Measurements from ENCODE around the gene AKT3.

AKT3 gene

DNA sequence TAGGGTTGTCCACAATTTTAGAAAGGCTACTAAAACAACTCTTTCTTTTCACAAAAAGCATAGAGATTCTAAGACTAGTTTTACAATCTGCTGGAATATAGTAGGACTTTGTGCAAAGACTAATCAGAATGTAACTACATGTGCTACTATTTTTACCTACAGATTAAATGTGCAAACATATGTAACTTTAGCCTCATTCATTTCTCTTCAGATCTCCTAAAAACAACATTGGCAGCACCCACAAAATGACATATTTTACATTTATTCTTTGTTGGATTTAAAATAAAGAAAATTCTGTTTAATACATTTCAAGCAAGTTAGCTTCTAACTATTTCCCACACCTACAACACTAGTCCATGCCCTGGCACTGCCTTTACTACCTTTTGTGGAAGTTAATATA, 292.2 kb downstream of the AKT3 start:
- DNase-seq (ENCODE audit: low read depth in 2 of 2), result no peak

DNA sequence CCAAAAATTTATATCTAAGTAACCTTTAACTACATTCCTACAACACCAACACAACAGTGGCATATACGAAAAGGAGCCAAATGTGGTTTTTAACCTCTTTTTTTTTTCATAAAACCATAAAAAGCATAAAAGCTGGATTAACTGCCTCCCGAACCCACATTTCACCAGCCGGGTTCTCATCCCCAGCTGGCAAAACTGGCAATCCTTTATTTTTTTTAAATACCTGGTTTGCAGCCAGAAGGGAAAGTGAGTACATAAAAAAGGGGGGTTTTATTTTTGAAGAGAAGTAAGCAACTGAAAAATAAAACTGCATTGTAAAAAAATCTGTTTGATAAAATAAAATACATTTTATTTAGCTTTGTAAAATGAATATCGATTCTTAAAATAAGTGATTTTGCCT, 295.4 kb downstream of the AKT3 start:
- no peak for DNase-seq (ENCODE audit: low read depth in 2 of 2)

DNA sequence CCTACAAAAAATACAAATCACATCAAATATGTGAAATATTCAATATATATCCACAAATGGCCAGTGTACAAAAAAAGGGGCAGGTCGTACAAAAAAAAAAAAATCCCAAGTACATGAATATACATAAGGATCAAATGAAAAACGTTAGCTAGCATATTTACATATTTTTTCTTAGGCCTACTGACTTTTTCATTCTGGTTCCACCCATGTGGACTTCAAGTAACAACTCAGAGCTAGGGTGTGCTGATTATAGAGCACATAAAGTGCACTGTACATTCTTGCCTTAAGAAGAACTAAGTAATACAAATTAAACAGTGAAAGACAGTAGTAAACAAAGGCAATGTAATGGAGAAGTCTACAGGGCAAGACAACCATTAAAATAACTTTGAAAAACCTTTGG, 297.0 kb downstream of the AKT3 start:
- DNase-seq (ENCODE audit: low read depth in 2 of 2), result no peak

DNA sequence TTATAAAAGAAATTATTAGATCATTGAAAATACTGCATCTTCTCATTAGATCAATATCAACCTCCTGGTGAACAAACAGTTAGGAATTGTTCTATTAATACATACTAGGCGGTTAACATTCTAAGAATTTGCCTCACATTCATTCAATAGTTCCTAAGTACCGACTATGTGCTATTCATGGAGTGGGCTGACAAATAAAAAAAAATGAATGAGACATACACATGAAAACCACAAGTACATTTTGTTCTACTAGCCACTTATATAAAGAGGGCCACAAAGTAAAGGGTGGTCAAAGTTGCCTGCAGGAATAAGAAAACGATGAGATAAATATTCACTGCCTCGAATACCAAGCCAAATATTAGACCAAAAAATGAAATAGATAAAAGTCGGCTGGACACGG, 299.8 kb downstream of the AKT3 start:
- DNase-seq (ENCODE audit: low read depth in 2 of 2), result no peak

DNA sequence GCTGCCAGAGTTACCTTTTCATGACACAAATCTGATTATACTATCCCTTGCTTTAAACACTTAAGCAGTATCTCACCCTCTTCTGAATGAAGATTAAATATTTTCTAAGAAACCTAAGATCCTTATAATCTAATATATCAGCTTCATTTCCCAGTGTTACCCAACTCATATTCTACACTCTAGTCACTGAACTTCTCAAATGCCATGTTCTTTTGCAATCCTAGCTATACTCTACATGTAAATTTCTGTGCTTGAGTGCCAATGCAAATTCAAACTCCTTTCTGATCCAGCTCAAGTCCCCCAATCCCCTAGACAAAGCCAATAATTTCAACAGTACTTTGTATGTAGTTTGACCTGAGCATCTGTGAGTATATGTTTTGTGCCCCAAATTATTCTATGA, 300.3 kb downstream of the AKT3 start:
- DNase-seq (ENCODE audit: low read depth in 2 of 2), result no peak

DNA sequence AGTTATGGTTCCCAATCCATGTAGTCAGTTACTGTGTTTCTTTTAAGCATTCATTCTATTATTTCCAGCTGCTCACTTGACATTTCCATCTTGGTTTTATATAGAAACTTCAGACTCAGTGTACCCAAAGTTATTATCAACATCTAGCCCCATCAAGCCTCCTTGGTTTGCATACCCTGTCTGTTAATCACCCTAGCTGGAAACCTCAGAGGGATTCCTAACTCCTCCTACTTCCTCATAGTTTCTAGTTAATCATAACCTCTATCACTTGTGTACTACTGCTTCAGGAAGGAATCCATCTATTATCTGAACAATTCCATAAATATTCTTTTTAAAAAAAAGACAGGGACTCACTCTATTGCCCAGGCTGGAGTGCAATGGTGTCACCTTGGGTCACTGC, 300.9 kb downstream of the AKT3 start:
- no peak for DNase-seq (ENCODE audit: low read depth in 2 of 2)

DNA sequence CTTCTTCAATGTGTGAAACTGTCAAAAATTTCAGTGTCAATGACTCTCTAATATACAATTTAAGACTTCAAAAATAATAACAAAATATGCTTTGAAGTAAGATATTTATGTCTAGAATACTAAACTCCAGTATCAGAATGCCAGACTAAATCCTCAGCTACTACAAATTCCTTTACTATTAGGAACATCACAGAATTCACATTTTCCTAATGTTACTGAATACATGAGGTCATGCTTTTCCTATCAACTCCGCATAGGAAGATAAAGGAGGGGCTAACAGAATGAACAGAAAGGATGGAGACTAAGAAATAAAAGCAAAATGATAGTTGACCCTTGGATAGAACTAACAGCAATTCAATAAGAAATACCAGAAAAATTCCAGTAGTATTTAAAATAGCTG, 301.5 kb downstream of the AKT3 start:
- no peak for DNase-seq (ENCODE audit: low read depth in 2 of 2)

DNA sequence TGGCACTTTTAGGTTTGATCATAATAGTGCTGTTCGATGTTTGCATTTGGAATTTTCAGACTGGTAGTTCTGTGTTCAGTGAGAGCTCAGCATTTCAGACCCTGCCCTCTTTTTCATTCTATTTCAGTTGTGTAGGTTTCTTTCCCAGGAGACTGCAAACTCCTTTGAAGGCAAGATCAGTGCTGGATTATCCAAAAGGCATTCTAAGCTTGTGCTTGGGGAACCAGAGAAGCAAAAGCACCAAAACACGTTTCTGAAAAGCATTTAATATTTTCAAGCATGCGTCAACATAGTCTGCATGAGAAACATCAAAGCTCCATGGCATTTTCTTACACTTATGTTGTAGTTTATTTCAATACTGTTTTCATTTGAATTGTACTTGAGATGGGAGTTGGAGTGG, 302.2 kb downstream of the AKT3 start:
- no peak for DNase-seq (ENCODE audit: low read depth in 2 of 2)

DNA sequence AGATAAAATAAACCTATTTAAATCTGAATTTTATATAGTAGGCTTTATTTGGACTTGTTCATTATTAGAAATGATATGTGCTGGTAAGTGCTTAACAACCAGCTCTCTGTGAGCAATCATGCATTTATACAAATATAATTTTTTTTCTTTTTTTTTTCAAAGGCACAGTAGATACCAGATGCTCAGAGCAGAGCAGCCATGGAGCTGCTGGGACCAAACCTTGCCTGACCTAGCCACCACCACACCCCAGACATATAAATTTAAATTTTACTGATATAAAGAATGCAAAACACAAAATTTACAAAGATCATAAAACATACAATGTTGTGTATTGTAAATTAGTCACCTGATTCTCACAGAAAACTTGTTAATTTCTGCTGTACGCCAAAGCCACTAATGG, 303.6 kb downstream of the AKT3 start:
- DNase-seq (ENCODE audit: low read depth in 2 of 2), result no peak

DNA sequence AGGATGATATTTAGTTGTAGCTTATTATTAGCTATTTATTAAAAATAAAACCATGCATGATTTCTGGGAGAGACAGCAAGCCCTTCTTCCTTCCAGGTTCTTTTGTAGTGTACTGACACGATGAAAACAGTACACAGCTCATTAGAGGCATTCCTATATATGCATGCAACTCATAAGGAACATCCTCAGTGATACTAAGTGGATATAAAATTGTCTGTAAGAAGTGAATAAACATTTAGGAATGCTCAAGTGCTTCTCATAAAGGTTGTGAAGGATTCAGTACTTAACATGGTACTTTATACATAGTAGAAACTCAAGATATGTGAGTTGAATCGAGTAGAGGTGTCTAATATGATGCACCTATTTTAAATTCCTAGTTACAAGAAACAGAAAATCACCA, 306.5 kb downstream of the AKT3 start:
- DNase-seq (ENCODE audit: low read depth in 2 of 2), result no peak

DNA sequence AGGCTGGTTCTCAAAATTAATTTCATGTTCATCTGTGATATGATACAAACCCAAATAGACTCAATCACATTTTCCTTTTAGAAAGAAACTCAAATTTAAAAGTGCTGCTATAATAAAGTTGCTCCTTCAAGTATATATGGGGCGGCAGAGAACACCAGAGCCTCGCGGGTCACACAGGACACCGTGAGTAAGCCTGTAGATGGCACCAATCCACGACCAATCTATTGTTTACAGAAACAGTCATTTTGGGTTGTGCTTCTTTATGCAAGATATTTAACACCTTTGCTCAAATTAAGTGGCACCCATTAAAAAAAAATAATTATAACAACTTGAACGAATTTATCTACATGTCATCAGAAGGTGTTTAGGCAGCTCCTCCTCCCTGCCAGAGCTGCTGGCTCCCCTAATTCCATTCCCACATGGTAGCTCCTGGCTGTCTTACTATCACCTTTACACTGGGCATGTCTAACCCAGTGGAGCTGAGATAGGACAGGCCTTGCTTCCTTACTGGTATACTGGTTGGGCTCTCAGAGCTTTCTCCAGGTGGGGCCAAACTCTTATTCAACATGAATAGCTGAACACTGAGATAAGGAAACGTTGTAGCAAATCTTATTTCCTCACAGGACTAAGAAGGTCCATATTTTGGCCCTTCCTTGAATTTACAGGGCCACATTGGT, 307.2 kb downstream of the AKT3 start:
- no peak for DNase-seq (ENCODE audit: low read depth in 2 of 2)

DNA sequence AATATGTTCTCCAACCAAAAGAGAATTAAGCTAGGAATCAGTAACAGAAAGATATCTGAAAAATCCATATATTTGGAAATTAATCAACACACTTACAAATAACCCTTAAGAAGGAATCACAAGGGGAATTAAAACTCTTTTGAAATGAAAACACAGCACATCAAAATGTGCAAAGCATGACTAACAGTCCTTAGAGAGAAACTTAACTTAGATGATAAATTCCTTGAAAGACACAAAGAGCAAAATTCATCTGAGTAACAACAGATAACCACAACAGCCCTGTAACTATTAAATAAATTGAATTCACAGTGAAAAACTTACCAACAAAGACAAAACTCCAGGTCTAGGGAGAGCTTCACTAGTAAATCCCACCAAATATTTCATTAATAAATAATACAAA, 310.4 kb downstream of the AKT3 start:
- no peak for DNase-seq (ENCODE audit: low read depth in 2 of 2)

DNA sequence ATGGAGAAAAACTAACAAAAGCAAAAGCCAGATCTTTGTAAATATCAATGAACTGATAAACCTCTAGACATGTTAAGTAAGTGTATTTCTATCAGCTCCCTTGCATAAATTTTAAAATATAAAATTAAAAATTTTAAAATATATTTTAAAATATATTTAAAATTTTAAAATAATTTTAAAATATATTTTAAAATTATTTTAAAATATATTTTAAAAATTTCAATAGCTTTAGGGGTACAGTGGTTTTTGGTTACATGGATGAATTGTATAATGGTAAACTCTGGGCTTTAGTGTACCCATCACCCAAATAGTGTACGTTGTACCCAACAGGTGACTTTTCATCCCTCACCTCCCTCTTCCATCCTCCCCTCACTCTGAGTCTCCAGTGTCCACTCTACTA, 315.0 kb downstream of the AKT3 start:
- DNase-seq (ENCODE audit: low read depth in 2 of 2), result no peak

DNA sequence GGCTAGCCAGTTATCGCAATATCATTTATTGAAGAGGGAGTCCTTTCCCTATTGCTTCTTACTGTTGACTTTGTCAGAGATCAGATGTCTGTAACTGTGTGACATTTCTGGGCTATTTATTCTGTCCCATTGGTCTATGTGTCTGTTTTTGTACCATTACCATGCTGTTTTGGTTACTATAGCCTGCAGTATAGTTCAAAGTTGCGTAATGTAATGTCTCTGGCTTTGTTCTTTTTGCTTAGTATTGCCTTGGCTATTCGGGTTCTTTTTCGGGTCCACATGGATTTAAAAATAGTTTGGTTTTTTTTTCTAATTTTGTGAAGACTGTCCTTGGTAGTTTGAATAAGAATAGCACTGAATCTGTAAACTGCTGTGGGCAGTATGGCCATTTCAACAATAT, 320.5 kb downstream of the AKT3 start:
- no peak for DNase-seq (ENCODE audit: low read depth in 2 of 2)

DNA sequence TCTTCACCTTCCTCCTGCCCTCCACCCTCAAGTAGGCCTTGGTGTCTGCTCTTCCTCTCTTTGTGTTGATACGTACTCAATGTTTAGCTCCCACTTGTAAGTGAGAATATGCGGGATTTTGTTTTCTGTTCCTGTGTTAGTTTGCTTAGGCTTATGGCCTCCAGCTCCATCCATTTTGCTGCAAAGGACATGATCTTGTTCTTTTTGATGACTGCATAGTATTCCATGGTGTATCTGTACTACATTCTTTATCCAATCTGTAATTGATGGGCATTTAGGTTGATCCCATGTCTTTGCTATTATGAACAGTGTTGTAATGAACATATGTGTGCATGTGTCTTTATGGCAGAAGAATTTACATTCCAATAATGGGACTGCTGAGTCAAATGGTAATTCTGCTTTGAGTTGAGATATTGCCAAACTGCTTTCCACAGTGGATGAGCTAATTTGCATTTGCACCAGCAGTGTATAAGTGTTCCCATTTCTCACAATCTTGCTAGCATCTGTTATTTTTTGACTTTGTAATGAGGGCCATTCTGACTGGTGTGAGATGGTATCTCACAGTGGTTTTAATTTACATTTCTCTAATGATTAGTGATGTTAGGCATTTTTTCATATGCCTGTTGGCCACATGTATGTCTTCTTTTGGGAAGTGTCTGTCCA, 321.5 kb downstream of the AKT3 start:
- DNase-seq (ENCODE audit: low read depth in 2 of 2), result no peak

DNA sequence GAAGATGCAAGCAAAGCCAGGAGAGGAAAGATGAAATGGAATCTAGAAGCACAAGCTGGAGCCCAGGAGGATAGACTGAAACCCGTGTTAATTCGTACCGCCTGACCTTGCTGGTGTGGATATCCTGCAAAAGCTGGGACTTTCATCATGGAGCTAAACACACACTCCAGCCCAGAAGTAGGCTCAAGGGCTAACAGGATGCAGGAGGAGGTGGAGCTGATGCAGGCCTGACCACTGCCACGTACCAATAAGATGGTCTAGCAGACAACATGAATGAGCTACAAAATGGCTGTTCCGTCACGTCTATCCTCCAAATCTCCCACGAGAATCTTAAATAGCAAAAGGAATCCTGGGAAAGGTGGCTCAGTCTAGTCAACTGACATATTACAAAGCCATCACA, 323.9 kb downstream of the AKT3 start:
- DNase-seq (ENCODE audit: low read depth in 2 of 2), result no peak

DNA sequence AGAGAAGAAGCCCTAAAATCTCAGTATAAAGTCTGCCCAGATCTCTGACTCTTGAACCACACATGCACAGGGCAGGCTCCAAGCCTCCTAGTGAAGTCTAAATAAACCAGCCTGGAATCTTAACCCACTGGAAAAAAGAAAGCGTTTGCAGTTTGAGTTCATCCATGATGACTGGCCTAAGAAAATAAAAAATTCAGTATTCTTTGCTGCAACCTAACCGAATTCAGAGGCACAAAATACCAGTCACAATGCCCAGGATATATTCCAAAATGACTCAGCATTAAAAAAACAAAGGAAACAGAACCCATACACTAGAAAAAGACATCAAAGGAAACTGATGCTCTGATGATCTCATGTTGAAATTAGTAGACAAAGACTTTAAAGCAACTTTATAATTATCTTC, 325.0 kb downstream of the AKT3 start:
- DNase-seq (ENCODE audit: low read depth in 2 of 2), result no peak

DNA sequence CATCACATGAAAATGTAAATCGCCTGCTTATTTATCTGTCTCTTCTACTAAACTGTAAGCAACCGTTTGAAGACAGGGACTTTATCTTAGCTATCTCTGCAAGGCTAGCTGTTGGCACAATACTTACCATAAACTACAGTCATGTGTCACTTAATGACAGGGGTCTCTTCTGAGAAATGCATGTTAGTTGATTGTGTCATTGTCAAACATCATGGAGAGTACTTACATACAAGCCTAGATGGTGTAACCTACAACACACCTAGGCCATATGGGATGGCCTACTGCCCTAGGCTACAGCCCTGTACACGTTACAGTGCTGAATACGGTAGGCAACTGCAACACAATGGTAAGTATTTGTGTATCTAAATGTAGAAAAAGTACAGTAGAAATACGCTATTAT, 326.3 kb downstream of the AKT3 start:
- no peak for DNase-seq (ENCODE audit: low read depth in 2 of 2)

DNA sequence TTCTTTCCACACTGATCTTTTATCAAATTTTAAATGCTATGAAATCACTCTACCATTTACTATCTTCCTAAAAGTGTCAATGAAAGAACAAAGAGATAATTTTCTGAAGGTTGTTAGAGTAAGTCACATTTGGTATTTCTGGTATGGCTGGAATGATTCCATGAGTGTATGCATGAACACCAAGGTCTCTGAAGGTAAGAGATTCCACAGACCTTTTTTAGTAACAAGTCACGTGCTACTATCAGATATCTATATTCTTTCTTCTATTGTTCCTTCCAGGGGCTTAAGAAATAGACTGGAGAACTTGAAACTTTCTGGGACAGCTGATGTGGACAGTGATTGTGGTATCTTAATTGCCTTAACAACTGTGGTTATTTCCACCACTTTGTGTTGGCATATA, 329.2 kb downstream of the AKT3 start:
- no peak for DNase-seq (ENCODE audit: low read depth in 2 of 2)

DNA sequence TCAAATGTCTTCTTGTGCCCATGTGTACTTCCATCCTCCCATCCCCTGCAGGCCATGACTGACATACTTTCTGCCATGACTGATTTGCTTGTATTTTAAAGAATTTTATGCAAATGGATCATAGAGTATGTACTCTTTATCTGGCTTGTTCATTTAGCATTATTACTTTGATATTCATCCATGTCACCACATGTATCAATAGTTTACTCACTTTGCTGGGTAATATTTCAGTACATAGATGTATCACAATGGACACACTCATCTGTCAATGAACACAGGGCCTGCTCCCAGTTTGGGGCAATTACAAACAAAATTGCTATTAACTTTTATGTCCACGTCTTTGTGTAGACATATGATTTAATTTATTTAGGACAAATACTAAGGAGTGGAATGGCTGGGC, 335.1 kb downstream of the AKT3 start:
- DNase-seq (ENCODE audit: low read depth in 2 of 2), result no peak

DNA sequence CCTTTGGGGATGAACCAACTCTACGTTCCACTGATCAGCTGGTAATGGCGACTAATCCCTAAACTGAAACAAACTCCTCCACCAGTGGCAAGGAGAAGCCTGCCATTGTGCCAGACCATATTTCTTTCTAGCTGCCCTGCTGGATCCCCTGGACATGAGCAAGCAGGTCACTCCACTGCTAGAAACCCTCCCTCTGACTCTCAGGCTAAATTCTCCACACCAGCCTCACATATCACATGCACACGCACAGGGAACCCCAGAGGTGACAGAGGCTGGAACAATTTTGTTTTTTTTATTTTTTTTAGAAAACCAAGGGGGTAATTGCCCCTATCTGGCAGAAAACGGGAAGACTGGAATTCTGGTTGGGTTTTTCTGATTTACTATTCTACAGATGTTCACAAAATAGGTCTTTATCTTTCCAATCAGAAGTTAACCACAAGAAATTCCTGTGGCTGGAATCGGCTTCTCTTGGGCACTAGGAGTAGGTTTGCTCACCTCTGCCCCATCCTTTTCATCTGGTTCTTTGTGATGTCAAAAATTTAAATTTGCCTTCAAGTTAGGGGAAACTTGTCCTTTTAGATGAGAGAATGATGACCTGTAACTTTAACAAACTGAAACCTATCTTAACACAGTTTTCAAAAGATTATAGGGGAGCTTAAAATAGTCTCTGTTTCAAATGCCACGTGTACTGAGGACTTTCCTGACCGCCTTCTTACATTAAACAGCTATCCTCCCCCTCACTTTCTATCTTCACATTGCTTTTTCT, 336.1 kb downstream of the AKT3 start:
- no peak for DNase-seq (ENCODE audit: low read depth in 2 of 2)

DNA sequence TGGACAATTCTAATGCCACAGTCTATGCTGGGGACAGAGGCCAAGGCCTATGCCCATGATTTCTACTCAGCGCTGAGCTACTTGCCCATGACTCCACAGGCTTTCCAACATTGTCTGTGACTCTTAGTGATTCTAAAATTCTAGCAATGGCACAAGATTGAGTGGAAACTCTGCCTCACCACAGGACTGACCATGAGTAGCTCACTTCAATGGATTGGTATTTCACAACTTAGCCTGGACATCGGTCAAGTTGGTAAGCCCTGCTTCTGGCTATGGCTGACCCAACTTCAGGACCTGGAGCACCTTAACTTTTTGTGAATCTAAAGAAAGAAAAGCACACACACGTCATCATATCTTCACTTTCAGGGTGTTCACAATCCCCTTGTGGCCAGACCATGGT, 339.1 kb downstream of the AKT3 start:
- no peak for DNase-seq (ENCODE audit: low read depth in 2 of 2)

DNA sequence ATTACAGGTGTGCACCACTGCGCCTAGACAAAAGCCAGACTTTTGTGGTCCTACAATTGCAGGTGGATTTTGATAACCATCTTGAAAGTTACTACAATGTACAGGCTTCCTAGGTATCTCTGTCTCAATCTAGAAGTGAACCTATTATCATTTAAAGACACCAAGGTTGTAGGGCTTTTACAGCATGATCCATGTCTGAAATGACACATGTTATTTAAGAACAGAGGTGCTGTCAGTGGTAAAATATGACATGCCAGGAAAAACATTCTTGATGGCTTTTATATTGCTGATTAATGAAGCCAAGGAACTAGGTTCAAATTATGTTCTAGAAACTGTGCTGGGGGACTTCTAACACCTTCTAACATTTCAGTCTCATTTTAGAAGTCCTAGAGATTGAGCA, 341.1 kb downstream of the AKT3 start:
- DNase-seq (ENCODE audit: low read depth in 2 of 2), result no peak
